Measurements from ENCODE around the gene CDC42BPA.

CDC42BPA gene

GRCh38 chr1:227156520-227156919, 161.8 kb downstream of the CDC42BPA start:
- no peak overlapping the region for H3K27ac ChIP-seq (ENCODE audit: low read depth, low read length)
- H4K12ac ChIP-seq (ENCODE audit: low read depth, low read length) = no peak overlapping the region
- no peak overlapping the region for H3K4ac ChIP-seq (ENCODE audit: low read depth, low read length)
- H3K9me3 ChIP-seq (ENCODE audit: insufficient read depth, low read depth, low read length) = no peaks in the 10 kb centered on the region
- WGBS (ENCODE audit: extremely low coverage, insufficient coverage, insufficient read length) = no CpG with 5 or more reads among the region's 3 CpGs
- H3K18ac ChIP-seq (ENCODE audit: low read length) = no peak overlapping the region
- H4K8ac ChIP-seq (ENCODE audit: low read depth, low read length) = no peak overlapping the region
- H2BK12ac ChIP-seq (ENCODE audit: low read length) = no peak overlapping the region
- H3K4me3 ChIP-seq (ENCODE audit: low read depth, low read length) = no peak overlapping the region
- no peaks in the 10 kb centered on the region for H3K79me2 ChIP-seq (ENCODE audit: control insufficient read depth, insufficient read depth, low read length, poor library complexity)
- H2BK5ac ChIP-seq (ENCODE audit: low read depth, low read length, poor library complexity) = no peak overlapping the region
- peak in 1 of 2 donors; percentile 5 for DNase-seq
- H3K4me1 ChIP-seq (ENCODE audit: control insufficient read depth in 1 of 2, insufficient read depth in 2 of 2, low read length in 2 of 2) = no peaks in the 10 kb centered on the region
- H2BK120ac ChIP-seq (ENCODE audit: insufficient read depth, low read length, poor library complexity) = no peak overlapping the region
- H3K14ac ChIP-seq (ENCODE audit: low read length) = no peak overlapping the region
- peaks cover 2 to 3% of the 10 kb centered on the region in 2 experiments for H3K36me3 ChIP-seq (ENCODE audit: control insufficient read depth in 1 of 2, insufficient read depth in 2 of 2, low read length in 2 of 2)
- no peak overlapping the region for H2AFZ ChIP-seq (ENCODE audit: insufficient read depth, low read length, poor library complexity)
- H3K4me2 ChIP-seq (ENCODE audit: low read length) = no peak overlapping the region
- no peaks in the 10 kb centered on the region for H3K27me3 ChIP-seq (ENCODE audit: insufficient read depth, low read length)
- H2AK5ac ChIP-seq (ENCODE audit: low read length) = no peak overlapping the region
- no peak overlapping the region for H4K91ac ChIP-seq (ENCODE audit: low read depth, low read length)
- H3K23ac ChIP-seq (ENCODE audit: low read length) = no peak overlapping the region
- no peaks in the 10 kb centered on the region for H3K79me1 ChIP-seq (ENCODE audit: low read length)
- H3K9ac ChIP-seq (ENCODE audit: low read length) = no peak overlapping the region

GRCh38 chr1:227155688-227156087, 162.6 kb downstream of the CDC42BPA start:
- no peaks in the 10 kb centered on the region for H3K4me1 ChIP-seq (ENCODE audit: control insufficient read depth in 1 of 2, insufficient read depth in 2 of 2, low read length in 2 of 2)
- no peak overlapping the region for H3K4me2 ChIP-seq (ENCODE audit: low read length)
- no peaks in the 10 kb centered on the region for H3K79me1 ChIP-seq (ENCODE audit: low read length)
- no CpG with 5 or more reads among the region's 4 CpGs for WGBS (ENCODE audit: extremely low coverage, insufficient coverage, insufficient read length)
- H3K14ac ChIP-seq (ENCODE audit: low read length) = no peak overlapping the region
- no peak overlapping the region for H3K23ac ChIP-seq (ENCODE audit: low read length)
- no peak overlapping the region for H2AFZ ChIP-seq (ENCODE audit: insufficient read depth, low read length, poor library complexity)
- H3K9ac ChIP-seq (ENCODE audit: low read length) = no peak overlapping the region
- no peak overlapping the region for H3K4me3 ChIP-seq (ENCODE audit: low read depth, low read length)
- peaks cover 2 to 3% of the 10 kb centered on the region in 2 experiments for H3K36me3 ChIP-seq (ENCODE audit: control insufficient read depth in 1 of 2, insufficient read depth in 2 of 2, low read length in 2 of 2)
- H4K91ac ChIP-seq (ENCODE audit: low read depth, low read length) = no peak overlapping the region
- no peak overlapping the region for H3K4ac ChIP-seq (ENCODE audit: low read depth, low read length)
- H3K27ac ChIP-seq (ENCODE audit: low read depth, low read length) = no peak overlapping the region
- no peaks in the 10 kb centered on the region for H3K9me3 ChIP-seq (ENCODE audit: insufficient read depth, low read depth, low read length)
- H2AK5ac ChIP-seq (ENCODE audit: low read length) = no peak overlapping the region
- H3K18ac ChIP-seq (ENCODE audit: low read length) = no peak overlapping the region
- H4K8ac ChIP-seq (ENCODE audit: low read depth, low read length) = no peak overlapping the region
- no peak for DNase-seq
- no peak overlapping the region for H2BK5ac ChIP-seq (ENCODE audit: low read depth, low read length, poor library complexity)
- H3K27me3 ChIP-seq (ENCODE audit: insufficient read depth, low read length) = no peaks in the 10 kb centered on the region
- no peak overlapping the region for H2BK120ac ChIP-seq (ENCODE audit: insufficient read depth, low read length, poor library complexity)
- H2BK12ac ChIP-seq (ENCODE audit: low read length) = no peak overlapping the region
- no peaks in the 10 kb centered on the region for H3K79me2 ChIP-seq (ENCODE audit: control insufficient read depth, insufficient read depth, low read length, poor library complexity)
- H4K12ac ChIP-seq (ENCODE audit: low read depth, low read length) = no peak overlapping the region

GRCh38 chr1:227155004-227155403, 163.3 kb downstream of the CDC42BPA start:
- no peak overlapping the region for H3K4me2 ChIP-seq (ENCODE audit: low read length)
- H2BK5ac ChIP-seq (ENCODE audit: low read depth, low read length, poor library complexity) = no peak overlapping the region
- H3K27ac ChIP-seq (ENCODE audit: low read depth, low read length) = no peak overlapping the region
- no peak overlapping the region for H2BK12ac ChIP-seq (ENCODE audit: low read length)
- H2AFZ ChIP-seq (ENCODE audit: insufficient read depth, low read length, poor library complexity) = no peak overlapping the region
- H3K9me3 ChIP-seq (ENCODE audit: insufficient read depth, low read depth, low read length) = no peaks in the 10 kb centered on the region
- H3K36me3 ChIP-seq (ENCODE audit: control insufficient read depth in 1 of 2, insufficient read depth in 2 of 2, low read length in 2 of 2) = peaks cover 2 to 3% of the 10 kb centered on the region in 2 experiments
- no peak overlapping the region for H2AK5ac ChIP-seq (ENCODE audit: low read length)
- no peaks in the 10 kb centered on the region for H3K79me2 ChIP-seq (ENCODE audit: control insufficient read depth, insufficient read depth, low read length, poor library complexity)
- H3K23ac ChIP-seq (ENCODE audit: low read length) = no peak overlapping the region
- H3K27me3 ChIP-seq (ENCODE audit: insufficient read depth, low read length) = no peaks in the 10 kb centered on the region
- no peak overlapping the region for H4K91ac ChIP-seq (ENCODE audit: low read depth, low read length)
- no peaks in the 10 kb centered on the region for H3K4me1 ChIP-seq (ENCODE audit: control insufficient read depth in 1 of 2, insufficient read depth in 2 of 2, low read length in 2 of 2)
- H3K18ac ChIP-seq (ENCODE audit: low read length) = no peak overlapping the region
- H3K9ac ChIP-seq (ENCODE audit: low read length) = no peak overlapping the region
- no peaks in the 10 kb centered on the region for H3K79me1 ChIP-seq (ENCODE audit: low read length)
- H4K8ac ChIP-seq (ENCODE audit: low read depth, low read length) = no peak overlapping the region
- no peak overlapping the region for H4K12ac ChIP-seq (ENCODE audit: low read depth, low read length)
- no peak overlapping the region for H3K14ac ChIP-seq (ENCODE audit: low read length)
- H2BK120ac ChIP-seq (ENCODE audit: insufficient read depth, low read length, poor library complexity) = no peak overlapping the region
- WGBS (ENCODE audit: extremely low coverage, insufficient coverage, insufficient read length) = no CpG with 5 or more reads among the region's 2 CpGs
- no peak for DNase-seq
- H3K4ac ChIP-seq (ENCODE audit: low read depth, low read length) = no peak overlapping the region
- H3K4me3 ChIP-seq (ENCODE audit: low read depth, low read length) = no peak overlapping the region

GRCh38 chr1:227152525-227152924, 165.8 kb downstream of the CDC42BPA start:
- no peak overlapping the region for H4K8ac ChIP-seq (ENCODE audit: low read depth, low read length)
- H3K79me2 ChIP-seq (ENCODE audit: control insufficient read depth, insufficient read depth, low read length, poor library complexity) = no peaks in the 10 kb centered on the region
- H3K9me3 ChIP-seq (ENCODE audit: insufficient read depth, low read depth, low read length) = no peaks in the 10 kb centered on the region
- no peak overlapping the region for H3K4me3 ChIP-seq (ENCODE audit: low read depth, low read length)
- H3K36me3 ChIP-seq (ENCODE audit: control insufficient read depth in 1 of 2, insufficient read depth in 2 of 2, low read length in 2 of 2) = no peaks in the 10 kb centered on the region
- H2AK5ac ChIP-seq (ENCODE audit: low read length) = no peak overlapping the region
- no peak overlapping the region for H3K27ac ChIP-seq (ENCODE audit: low read depth, low read length)
- no peaks in the 10 kb centered on the region for H3K79me1 ChIP-seq (ENCODE audit: low read length)
- H3K4me2 ChIP-seq (ENCODE audit: low read length) = no peak overlapping the region
- H3K18ac ChIP-seq (ENCODE audit: low read length) = no peak overlapping the region
- H2BK5ac ChIP-seq (ENCODE audit: low read depth, low read length, poor library complexity) = no peak overlapping the region
- H3K27me3 ChIP-seq (ENCODE audit: insufficient read depth, low read length) = no peaks in the 10 kb centered on the region
- no peak overlapping the region for H3K4ac ChIP-seq (ENCODE audit: low read depth, low read length)
- H2BK12ac ChIP-seq (ENCODE audit: low read length) = no peak overlapping the region
- H4K91ac ChIP-seq (ENCODE audit: low read depth, low read length) = no peak overlapping the region
- no peak overlapping the region for H3K14ac ChIP-seq (ENCODE audit: low read length)
- no peak overlapping the region for H2BK120ac ChIP-seq (ENCODE audit: insufficient read depth, low read length, poor library complexity)
- H3K23ac ChIP-seq (ENCODE audit: low read length) = no peak overlapping the region
- no CpG with 5 or more reads among the region's 2 CpGs for WGBS (ENCODE audit: extremely low coverage, insufficient coverage, insufficient read length)
- no peak overlapping the region for H2AFZ ChIP-seq (ENCODE audit: insufficient read depth, low read length, poor library complexity)
- DNase-seq = no peak
- no peaks in the 10 kb centered on the region for H3K4me1 ChIP-seq (ENCODE audit: control insufficient read depth in 1 of 2, insufficient read depth in 2 of 2, low read length in 2 of 2)
- H3K9ac ChIP-seq (ENCODE audit: low read length) = no peak overlapping the region
- H4K12ac ChIP-seq (ENCODE audit: low read depth, low read length) = no peak overlapping the region
